H1 (cell line): ENCODE measurements around the gene LGALSL. TPM values are rescaled to one million over a fixed set of nuclear protein-coding genes. Genes with fewer than 3 reads are reported as not detected.

ENCODE experiments used
- CTCF ChIA-PET: fragments of 300-600 bp; sonication (Branson Sonifier 250); formaldehyde crosslinking; loops from one replicate; lab custom pipeline; 2021; ENCODE audit not compliant: partially characterized antibody; lab: Charles Lee
- POLR2A ChIA-PET: fragments of 300-600 bp; sonication (Branson Sonifier 250); formaldehyde crosslinking; loops from one replicate; lab custom pipeline; 2021; ENCODE audit warnings: inconsistent platforms; ENCODE audit not compliant: partially characterized antibody; lab: Charles Lee
- DNase-seq, 2 experiments: peaks; one replicate each; pipeline versions ENCODE4 v3.0.0 to v3.0.0-alpha.2; 2010 to 2022; ENCODE audit warnings: low spot score in 2 of 2, low read depth in 1 of 2, mixed read lengths in 1 of 2
- FAIRE-seq: peaks from 2 replicates; lab custom pipeline; 2011; peaks lifted over from hg19 to GRCh38; lab: Jason Lieb, UNC
- H2AFZ ChIP-seq: 2 replicates; pipeline ENCODE4 v1.8.1; 2012; ENCODE audit warnings: low read length, inconsistent platforms
- H2AK5ac ChIP-seq: 2 replicates; pipeline ENCODE4 v1.6.1; 2013; ENCODE audit warnings: low read depth, low read length
- H2BK120ac ChIP-seq: replicated peaks from 2 replicates; pipeline ENCODE3; 2013; ENCODE audit warnings: low read depth, low read length, inconsistent platforms
- H2BK12ac ChIP-seq: 2 replicates; pipeline ENCODE4 v1.6.1; 2013; ENCODE audit warnings: low read depth, low read length
- H2BK15ac ChIP-seq: 2 replicates; pipeline ENCODE4 v1.6.1; 2013; ENCODE audit warnings: low read length
- H2BK20ac ChIP-seq: 2 replicates; pipeline ENCODE4 v1.6.1; 2013; ENCODE audit warnings: low read length
- H2BK5ac ChIP-seq: 2 replicates; pipeline ENCODE4 v1.6.1; 2013; ENCODE audit warnings: low read depth, low read length
- H3K14ac ChIP-seq: 2 replicates; pipeline ENCODE4 v1.6.1; 2013; ENCODE audit warnings: inconsistent platforms; ENCODE audit not compliant: insufficient read length
- H3K18ac ChIP-seq: 2 replicates; pipeline ENCODE4 v1.6.1; 2013; ENCODE audit warnings: low read length; ENCODE audit errors: extremely low read depth
- H3K23ac ChIP-seq: 2 replicates; pipeline ENCODE4 v1.6.1; 2013; ENCODE audit warnings: inconsistent platforms; ENCODE audit not compliant: insufficient read length
- H3K23me2 ChIP-seq: 2 replicates; pipeline ENCODE4 v1.6.1; 2013; ENCODE audit warnings: low read depth, low read length
- H3K27ac ChIP-seq: 2 replicates; pipeline ENCODE4 v1.6.1; 2011; ENCODE audit warnings: low read depth, low read length, inconsistent platforms
- H3K27me3 ChIP-seq, 4 experiments: replicated peaks in 1 of 4; 1 replicate in 1 of 4; 2 replicates in 3 of 4; pipeline versions ENCODE4 v1.6.1 to v1.8.1; 2011 to 2013; ENCODE audit warnings: low read length in 3 of 4, mild to moderate bottlenecking in 3 of 4, inconsistent platforms in 2 of 4, mixed read lengths in 2 of 4, moderate library complexity in 1 of 4; ENCODE audit not compliant: control insufficient read depth in 3 of 4, insufficient read depth in 3 of 4; ENCODE audit errors: extremely low read depth in 1 of 4
- H3K36me3 ChIP-seq, 4 experiments: 2 replicates each; pipeline versions ENCODE4 v1.6.1 to v1.8.1; 2011 to 2013; ENCODE audit warnings: mild to moderate bottlenecking in 4 of 4, low read length in 3 of 4, moderate library complexity in 2 of 4, control low read depth in 1 of 4, inconsistent platforms in 1 of 4; ENCODE audit not compliant: insufficient read depth in 4 of 4, control insufficient read depth in 2 of 4
- H3K4ac ChIP-seq: replicated peaks from 2 replicates; pipeline ENCODE3; 2013; ENCODE audit warnings: low read length, low read depth, mixed read lengths, inconsistent platforms; ENCODE audit not compliant: insufficient read length
- H3K4me1 ChIP-seq, 4 experiments: replicated peaks in 1 of 4; 1 replicate in 1 of 4; 2 replicates in 3 of 4; pipeline versions ENCODE4 v1.6.1 to v1.8.1; 2011 to 2013; ENCODE audit warnings: low read length in 3 of 4, inconsistent platforms in 2 of 4, mixed read lengths in 1 of 4; ENCODE audit not compliant: insufficient read depth in 4 of 4, control insufficient read depth in 3 of 4
- H3K4me2 ChIP-seq, 2 experiments: 2 replicates each; pipeline versions ENCODE4 v1.6.1 to v1.8.1; 2011 to 2013; ENCODE audit warnings: low read depth in 2 of 2, low read length in 2 of 2, control low read depth in 1 of 2, inconsistent platforms in 1 of 2, mild to moderate bottlenecking in 1 of 2; ENCODE audit not compliant: insufficient read depth in 1 of 2
- H3K4me3 ChIP-seq, 4 experiments: fragments of 200-600, 300-600 bp in 1 of 4; sonication (generic), shearing (Covaris generic), sonication (Bioruptor Twin) in 1 of 4; 2 replicates each; pipeline versions ENCODE4 v1.5.1 to v1.8.1; 2011 to 2016; ENCODE audit warnings: low read length in 4 of 4, low read depth in 3 of 4, control low read depth in 2 of 4, inconsistent platforms in 2 of 4, mild to moderate bottlenecking in 2 of 4, mixed read lengths in 1 of 4, moderate library complexity in 1 of 4; ENCODE audit not compliant: insufficient read depth in 2 of 4; ENCODE audit errors: extremely low read depth in 1 of 4
- H3K56ac ChIP-seq: replicated peaks from 2 replicates; pipeline ENCODE3; 2013; ENCODE audit warnings: low read depth, mild to moderate bottlenecking, mixed read lengths, low read length, inconsistent platforms; ENCODE audit not compliant: insufficient read length
- H3K79me1 ChIP-seq: 2 replicates; pipeline ENCODE4 v1.6.1; 2013; ENCODE audit warnings: low read depth, low read length, control low read depth
- H3K79me2 ChIP-seq, 2 experiments: 2 replicates each; pipeline versions ENCODE4 v1.6.1 to v1.8.1; 2012 to 2013; ENCODE audit warnings: low read length in 2 of 2, mild to moderate bottlenecking in 2 of 2, inconsistent platforms in 1 of 2; ENCODE audit not compliant: insufficient read depth in 2 of 2, control insufficient read depth in 1 of 2
- H3K9ac ChIP-seq, 4 experiments: replicated peaks in 1 of 4; 1 replicate in 1 of 4; 2 replicates in 3 of 4; pipeline versions ENCODE4 v1.6.1 to v1.8.1; 2011 to 2013; ENCODE audit warnings: low read depth in 3 of 4, low read length in 3 of 4, control low read depth in 2 of 4, mild to moderate bottlenecking in 2 of 4, moderate library complexity in 2 of 4, inconsistent platforms in 1 of 4; ENCODE audit errors: extremely low read depth in 1 of 4
- H3K9me3 ChIP-seq, 2 experiments: 2 replicates each; pipeline versions ENCODE4 v1.6.1 to v1.8.1; 2012 to 2013; ENCODE audit warnings: mild to moderate bottlenecking in 2 of 2, moderate library complexity in 2 of 2, control low read depth in 1 of 2, inconsistent platforms in 1 of 2, low read depth in 1 of 2, low read length in 1 of 2, mixed read lengths in 1 of 2; ENCODE audit not compliant: insufficient read depth in 2 of 2
- H4K20me1 ChIP-seq, 2 experiments: replicated peaks in 1 of 2; 2 replicates each; pipeline versions ENCODE3 to v1.8.1; 2011 to 2013; ENCODE audit warnings: inconsistent platforms in 2 of 2, low read length in 2 of 2, mild to moderate bottlenecking in 1 of 2; ENCODE audit not compliant: insufficient read depth in 2 of 2, control insufficient read depth in 1 of 2
- H4K5ac ChIP-seq: 2 replicates; pipeline ENCODE4 v1.6.1; 2013; ENCODE audit warnings: low read length, low read depth, mixed read lengths, inconsistent platforms; ENCODE audit not compliant: insufficient read length
- H4K8ac ChIP-seq: 2 replicates; pipeline ENCODE4 v1.8.0; 2013; ENCODE audit warnings: mild to moderate bottlenecking, moderate library complexity, low read length, inconsistent platforms; ENCODE audit not compliant: insufficient read depth; ENCODE audit errors: extremely low read depth
- H4K91ac ChIP-seq: replicated peaks from 2 replicates; pipeline ENCODE3; 2013; ENCODE audit warnings: low read length, mixed read lengths, inconsistent platforms; ENCODE audit not compliant: insufficient read length
- BACH1 ChIP-seq: IDR thresholded peaks from 2 replicates; pipeline ENCODE4 v1.6.1; 2012; ENCODE audit warnings: low read length, improper control_type of control experiment
- BRCA1 ChIP-seq: IDR thresholded peaks from 2 replicates; pipeline ENCODE4 v1.6.1; 2012; ENCODE audit warnings: low read depth, low read length, improper control_type of control experiment
- CBX8 ChIP-seq: fragments of 300-800, 300-1000 bp; sonication (generic); IDR thresholded peaks from 2 replicates; pipeline ENCODE4 v1.7.1; 2016; ENCODE audit warnings: low read depth, low read length, borderline replicate concordance
- CEBPB ChIP-seq: IDR thresholded peaks from 2 replicates; pipeline ENCODE4 v1.6.1; 2012; ENCODE audit warnings: low read depth, low read length
- CHD1 ChIP-seq: IDR thresholded peaks from 2 replicates; pipeline ENCODE4 v1.6.1; 2012; ENCODE audit warnings: low read depth, low read length, improper control_type of control experiment
- CTBP2 ChIP-seq: IDR thresholded peaks from 2 replicates; pipeline ENCODE4 v1.7.0; 2011; ENCODE audit warnings: borderline replicate concordance, mild to moderate bottlenecking, moderate library complexity, mixed read lengths, low read length; ENCODE audit not compliant: insufficient read depth, insufficient read length
- NRF1 ChIP-seq: IDR thresholded peaks from 2 replicates; pipeline ENCODE4 v1.6.1; 2011; ENCODE audit warnings: mild to moderate bottlenecking, low read depth, low read length, improper control_type of control experiment
- PHF8 ChIP-seq: fragments of 200-600 bp; sonication (generic); conservative IDR thresholded peaks from 2 replicates; pipeline ENCODE4 v1.7.1; 2012; ENCODE audit warnings: low read depth, mild to moderate bottlenecking, inconsistent platforms, low read length, moderate library complexity
- POLR2A ChIP-seq, 2 experiments: IDR thresholded peaks; 1 replicate in 1 of 2; 2 replicates in 1 of 2; pipeline ENCODE4 v1.6.1; 2011; ENCODE audit warnings: low read depth in 2 of 2, low read length in 2 of 2, mild to moderate bottlenecking in 2 of 2; ENCODE audit errors: control extremely low read depth in 1 of 2
- RNF2 ChIP-seq: fragments of 200-900, 300-1000 bp; sonication (generic); IDR thresholded peaks from 2 replicates; pipeline ENCODE4 v1.7.1; 2016; ENCODE audit warnings: borderline replicate concordance, low read depth, mild to moderate bottlenecking, antibody characterized with exemption, low read length; ENCODE audit not compliant: poor library complexity, severe bottlenecking; ENCODE audit errors: missing control alignments
- SIN3A ChIP-seq, 2 experiments: IDR thresholded peaks in 1 of 2; conservative IDR thresholded peaks in 1 of 2; 2 replicates each; pipeline ENCODE4 v1.6.1; 2011 to 2012; ENCODE audit warnings: low read length in 2 of 2, improper control_type of control experiment in 1 of 2, low read depth in 1 of 2, mild to moderate bottlenecking in 1 of 2
- SIRT6 ChIP-seq: IDR thresholded peaks from one replicate; pipeline ENCODE4 v1.7.1; 2012; ENCODE audit warnings: low read length, inconsistent platforms
- SP1 ChIP-seq: IDR thresholded peaks from 2 replicates; pipeline ENCODE4 v1.6.1; 2011; ENCODE audit warnings: low read depth, low read length
- SP2 ChIP-seq: IDR thresholded peaks from 2 replicates; pipeline ENCODE4 v1.6.1; 2012; ENCODE audit warnings: mild to moderate bottlenecking, low read length, inconsistent platforms
- TAF1 ChIP-seq: IDR thresholded peaks from 2 replicates; pipeline ENCODE4 v1.6.1; 2011; ENCODE audit warnings: mild to moderate bottlenecking, low read depth, low read length
- WGBS, 2 experiments: shearing (Covaris generic) in 1 of 2; methylation state at CpG; one replicate each; pipeline versions ENCODE4 v1.1.6 to v1.1.7; 2013 to 2015; ENCODE audit warnings: low lambda C conversion rate in 2 of 2, mixed read lengths in 2 of 2, inconsistent platforms in 1 of 2, low coverage in 1 of 2, missing lambda C conversion rate in 1 of 2; ENCODE audit not compliant: insufficient replicate concordance in 2 of 2, insufficient coverage in 1 of 2, insufficient read length in 1 of 2; ENCODE audit errors: extremely low coverage in 1 of 2, missing lambda C conversion rate in 1 of 2; 5-methylcytosine and 5-hydroxymethylcytosine counted together
- polyA plus RNA-seq, 7 experiments: library from polyadenylated mRNA; depleted of rRNA in 3 of 7; stranded (reverse) in 5 of 7; unstranded in 2 of 7; fragments of >200 nt in 5 of 7; fragments of 200-250 nt in 2 of 7; gene quantifications; 1 replicate in 5 of 7; 2 replicates in 1 of 7; 4 replicates in 1 of 7; pipeline versions ENCODE4 v1.2.1 to v1.2.3, GENCODE V29; 2011 to 2013; ENCODE audit warnings: missing spikeins in 2 of 7, mixed read lengths in 2 of 7
- total RNA-seq: library from RNA; stranded (reverse); fragmentation: NEBNext Ultra II Directional; extraction: Animal tissue kit (Norgen Biotek cat#: 25700); gene quantifications from 2 replicates; pipeline ENCODE4 v1.2.1, GENCODE V29; 2021

The LGALSL gene
- total and polyA plus RNA-seq, 2 of the 8 experiments (the other 6 are each of a cell fraction or from before 2014, with no cell fraction given), result 13.6 to 32.3 TPM

DNA sequence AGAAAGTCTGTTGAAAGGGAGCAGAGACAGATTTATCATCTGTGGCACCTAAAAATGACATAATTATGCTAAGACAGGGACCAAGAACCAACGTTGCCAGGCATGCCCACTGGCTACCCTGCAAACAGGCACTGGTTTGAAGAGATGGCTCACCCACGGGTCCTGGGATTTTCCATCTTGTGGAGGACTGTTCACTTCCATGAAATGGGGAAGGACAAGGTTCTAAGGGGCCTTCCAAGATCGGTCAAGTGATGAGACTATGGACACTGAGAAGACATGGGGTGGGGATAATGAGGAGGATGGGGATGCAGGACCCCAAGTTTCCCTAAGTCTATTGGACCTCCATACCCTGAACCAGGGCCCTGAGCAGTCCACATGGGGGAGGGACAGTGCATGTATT is 18.9 kb downstream of the LGALSL start:
- Histone ChIP-seq H2AK5ac (no peak overlapping the region), H3K79me2 (no peaks in the 10 kb centered on the region), H2BK12ac (0 out of 2 replicates have a peak overlapping the region, but pooled peaks have one; percentile 13), H2BK5ac (0 out of 2 replicates have a peak overlapping the region, but pooled peaks have one; percentile 12), H3K56ac (no peak overlapping the region), H3K4me3 (no peak overlapping the region), H2BK20ac (peak overlapping the region; percentile 63; the same call in 1 of the 2 replicates), H4K91ac (no peak overlapping the region), H4K5ac (no peak overlapping the region), H3K36me3 (no peaks in the 10 kb centered on the region), H3K9ac (no peak overlapping the region), H2AFZ (no peak overlapping the region), H2BK120ac (no peak overlapping the region), H3K23ac (no peak overlapping the region), H3K4me1 (peaks cover 0 to 9% (median 4%) of the 10 kb centered on the region in 4 experiments; a peak in 5 of 7 replicates), H3K23me2 (no peaks in the 10 kb centered on the region), H3K18ac (no peak overlapping the region), H3K4ac (no peak overlapping the region), H3K9me3 (no peaks in the 10 kb centered on the region), H4K20me1 (no peaks in the 10 kb centered on the region), H3K4me2 (no peak overlapping the region), H3K27me3 (no peaks in the 10 kb centered on the region), H3K14ac (no peak overlapping the region), H3K79me1 (no peaks in the 10 kb centered on the region), H3K27ac (no peak overlapping the region), H4K8ac (no peak overlapping the region), H2BK15ac (no peak overlapping the region)
- POLR2A ChIA-PET, result interaction anchor here (1.1 kb wide), 1 partner anchor 196 kb away, joined by 3 read pairs; no protein-coding TSS in a partner anchor
- CTCF ChIA-PET, result interaction anchor here (1.1 to 7.2 kb wide), 3 partner anchors 13 to 16 kb away, joined by 3 to 56 read pairs (median 4); no protein-coding TSS in a partner anchor
- DNase-seq, result no peak
- 89% methylated on average over 3 of the region's 3 CpGs; no CpG with 5 or more reads in 1 of the 2 experiments for WGBS, 2 experiments
- FAIRE-seq, result no peak
- TF ChIP-seq BACH1 (no peak), BRCA1 (no peak), CHD1 (no peak), TAF1 (no peak), PHF8 (no peak), RNF2 (no peak), POLR2A (IDR thresholded peaks at IDR 0.05; ENCODE audit: control extremely low read depth in 1 of 2, low read depth in 2 of 2, low read length in 2 of 2) (no peak), CTBP2 (no peak), SP1 (no peak), CEBPB (no peak), CBX8 (no peak), NRF1 (no peak), SP2 (no peak), SIN3A (conservative IDR thresholded peaks at IDR 0.05 in 1 of 2, IDR thresholded peaks at IDR 0.05 in 1 of 2; ENCODE audit: low read depth in 1 of 2, low read length in 2 of 2) (no peak), SIRT6 (no peak)
